ENCODE results near the gene PYGB.

DNA sequence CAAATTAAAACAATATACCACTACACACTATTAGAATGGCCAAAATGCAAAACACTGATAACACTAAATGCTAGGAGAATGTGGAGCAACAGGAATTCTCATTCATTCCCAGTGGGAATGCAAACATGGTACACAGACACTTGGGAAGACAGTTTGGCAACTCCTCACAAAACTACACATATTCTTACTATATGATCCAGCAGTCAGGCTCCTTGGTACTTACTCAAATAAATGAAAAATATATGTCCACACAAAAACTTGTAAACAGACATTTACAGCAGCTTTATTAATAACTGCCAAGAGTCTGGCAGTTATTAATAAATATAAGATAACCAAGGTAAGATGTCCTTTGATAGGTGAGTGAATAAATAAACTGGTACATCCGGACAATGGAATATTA is 97.8 kb downstream of the PYGB start:
- TF ChIP-seq, protein P1, sequence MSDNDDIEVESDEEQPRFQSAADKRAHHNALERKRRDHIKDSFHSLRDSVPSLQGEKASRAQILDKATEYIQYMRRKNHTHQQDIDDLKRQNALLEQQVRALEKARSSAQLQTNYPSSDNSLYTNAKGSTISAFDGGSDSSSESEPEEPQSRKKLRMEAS (IDR thresholded peaks at IDR 0.05) = no peak
- TF ChIP-seq, protein P2, sequence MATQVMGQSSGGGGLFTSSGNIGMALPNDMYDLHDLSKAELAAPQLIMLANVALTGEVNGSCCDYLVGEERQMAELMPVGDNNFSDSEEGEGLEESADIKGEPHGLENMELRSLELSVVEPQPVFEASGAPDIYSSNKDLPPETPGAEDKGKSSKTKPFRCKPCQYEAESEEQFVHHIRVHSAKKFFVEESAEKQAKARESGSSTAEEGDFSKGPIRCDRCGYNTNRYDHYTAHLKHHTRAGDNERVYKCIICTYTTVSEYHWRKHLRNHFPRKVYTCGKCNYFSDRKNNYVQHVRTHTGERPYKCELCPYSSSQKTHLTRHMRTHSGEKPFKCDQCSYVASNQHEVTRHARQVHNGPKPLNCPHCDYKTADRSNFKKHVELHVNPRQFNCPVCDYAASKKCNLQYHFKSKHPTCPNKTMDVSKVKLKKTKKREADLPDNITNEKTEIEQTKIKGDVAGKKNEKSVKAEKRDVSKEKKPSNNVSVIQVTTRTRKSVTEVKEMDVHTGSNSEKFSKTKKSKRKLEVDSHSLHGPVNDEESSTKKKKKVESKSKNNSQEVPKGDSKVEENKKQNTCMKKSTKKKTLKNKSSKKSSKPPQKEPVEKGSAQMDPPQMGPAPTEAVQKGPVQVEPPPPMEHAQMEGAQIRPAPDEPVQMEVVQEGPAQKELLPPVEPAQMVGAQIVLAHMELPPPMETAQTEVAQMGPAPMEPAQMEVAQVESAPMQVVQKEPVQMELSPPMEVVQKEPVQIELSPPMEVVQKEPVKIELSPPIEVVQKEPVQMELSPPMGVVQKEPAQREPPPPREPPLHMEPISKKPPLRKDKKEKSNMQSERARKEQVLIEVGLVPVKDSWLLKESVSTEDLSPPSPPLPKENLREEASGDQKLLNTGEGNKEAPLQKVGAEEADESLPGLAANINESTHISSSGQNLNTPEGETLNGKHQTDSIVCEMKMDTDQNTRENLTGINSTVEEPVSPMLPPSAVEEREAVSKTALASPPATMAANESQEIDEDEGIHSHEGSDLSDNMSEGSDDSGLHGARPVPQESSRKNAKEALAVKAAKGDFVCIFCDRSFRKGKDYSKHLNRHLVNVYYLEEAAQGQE (IDR thresholded peaks at IDR 0.05; ENCODE audit: low read depth) = no peak
- TF ChIP-seq CREB1 (IDR thresholded peaks at IDR 0.05; ENCODE audit: low read depth) = no peak
- TF ChIP-seq FOXM1 (IDR thresholded peaks at IDR 0.05; ENCODE audit: borderline replicate concordance, low read depth) = no peak
- TF ChIP-seq EP300 (IDR thresholded peaks at IDR 0.05; ENCODE audit: borderline replicate concordance) = no peak
- TF ChIP-seq TAF1 (IDR thresholded peaks at IDR 0.05; ENCODE audit: low read depth) = no peak
- no peak for TF ChIP-seq CEBPB (IDR thresholded peaks at IDR 0.05)
- no peak for TF ChIP-seq YY1 (IDR thresholded peaks at IDR 0.05; ENCODE audit: low read depth)
- no peak for TF ChIP-seq NFIC (IDR thresholded peaks at IDR 0.05)
- TF ChIP-seq RAD21 (IDR thresholded peaks at IDR 0.05; ENCODE audit: low read depth) = no peak
- no peak for TF ChIP-seq EGR1 (IDR thresholded peaks at IDR 0.05)
- TF ChIP-seq TEAD4 (IDR thresholded peaks at IDR 0.05) = no peak
- no peak for TF ChIP-seq USF1 (IDR thresholded peaks at IDR 0.05)
- no peak for TF ChIP-seq TCF12 (IDR thresholded peaks at IDR 0.05; ENCODE audit: low read depth)

Measured in Ishikawa (cell line).